RWPE2 (cell line): ENCODE data around the gene VAMP3.

Experiments
- ATAC-seq: fragments of 200-7000 bp; cut with Tn5 transposase; 3 replicates; pipeline ENCODE4 v1.9.1; 2021; ENCODE audit warnings: low read depth
- DNase-seq: peaks from one replicate; pipeline ENCODE4 v3.0.0-alpha.2; 2020; ENCODE audit warnings: low spot score
- H3K27ac ChIP-seq: fragments of 450-650 bp; 2 replicates; pipeline ENCODE4 v1.5.1; 2017; ENCODE audit warnings: mild to moderate bottlenecking; ENCODE audit not compliant: poor library complexity, severe bottlenecking
- H3K27me3 ChIP-seq: fragments of 250-450 bp; sonication (Bioruptor Pico); 2 replicates; pipeline ENCODE4 v1.5.1; 2021; ENCODE audit warnings: mild to moderate bottlenecking, moderate library complexity; ENCODE audit not compliant: insufficient read depth, poor library complexity, severe bottlenecking
- H3K36me3 ChIP-seq: fragments of 250-450 bp; sonication (Bioruptor Pico); 2 replicates; pipeline ENCODE4 v1.5.1; 2020; ENCODE audit warnings: low read depth, mild to moderate bottlenecking, moderate library complexity
- H3K4me1 ChIP-seq: fragments of 250-450 bp; sonication (Bioruptor Pico); 2 replicates; pipeline ENCODE4 v1.5.1; 2021; ENCODE audit warnings: mild to moderate bottlenecking, moderate library complexity; ENCODE audit not compliant: insufficient read depth, poor library complexity, severe bottlenecking
- H3K4me3 ChIP-seq: fragments of 250-450 bp; sonication (Bioruptor Pico); 2 replicates; pipeline ENCODE4 v1.5.1; 2021; ENCODE audit warnings: mild to moderate bottlenecking, moderate library complexity; ENCODE audit not compliant: severe bottlenecking
- H3K9me3 ChIP-seq: fragments of 250-450 bp; sonication (Bioruptor Pico); 2 replicates; pipeline ENCODE4 v1.5.1; 2021; ENCODE audit warnings: mild to moderate bottlenecking, moderate library complexity; ENCODE audit not compliant: severe bottlenecking
- TF ChIP-seq, protein P1 (sequence below): fragments of 450-650 bp; IDR thresholded peaks from one replicate; pipeline ENCODE4 v1.5.1; 2017; ENCODE audit warnings: mild to moderate bottlenecking, moderate library complexity; ENCODE audit not compliant: poor library complexity, severe bottlenecking

VAMP3 gene

DNA sequence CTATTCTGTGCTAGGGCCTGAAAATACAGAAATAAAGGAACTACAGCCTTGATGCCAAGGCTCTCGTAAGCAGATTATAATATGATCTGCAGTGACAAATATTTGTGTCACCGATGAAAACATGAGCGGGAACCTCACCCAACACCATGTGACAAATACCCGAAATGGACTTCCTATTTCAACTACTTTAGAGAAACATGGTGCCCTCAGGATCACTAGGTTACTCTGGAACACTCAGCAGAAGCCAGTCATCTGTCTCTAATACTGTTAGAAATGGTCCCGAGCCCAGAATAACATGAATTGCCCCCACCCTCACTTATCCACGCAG is 463 bp upstream of the VAMP3 start:
- H3K9me3 ChIP-seq = no peaks in the 10 kb centered on the region
- peak overlapping the region; percentile 68 for H3K27ac ChIP-seq
- H3K4me3 ChIP-seq = peak overlapping the region; percentile 97
- TF ChIP-seq, protein P1, sequence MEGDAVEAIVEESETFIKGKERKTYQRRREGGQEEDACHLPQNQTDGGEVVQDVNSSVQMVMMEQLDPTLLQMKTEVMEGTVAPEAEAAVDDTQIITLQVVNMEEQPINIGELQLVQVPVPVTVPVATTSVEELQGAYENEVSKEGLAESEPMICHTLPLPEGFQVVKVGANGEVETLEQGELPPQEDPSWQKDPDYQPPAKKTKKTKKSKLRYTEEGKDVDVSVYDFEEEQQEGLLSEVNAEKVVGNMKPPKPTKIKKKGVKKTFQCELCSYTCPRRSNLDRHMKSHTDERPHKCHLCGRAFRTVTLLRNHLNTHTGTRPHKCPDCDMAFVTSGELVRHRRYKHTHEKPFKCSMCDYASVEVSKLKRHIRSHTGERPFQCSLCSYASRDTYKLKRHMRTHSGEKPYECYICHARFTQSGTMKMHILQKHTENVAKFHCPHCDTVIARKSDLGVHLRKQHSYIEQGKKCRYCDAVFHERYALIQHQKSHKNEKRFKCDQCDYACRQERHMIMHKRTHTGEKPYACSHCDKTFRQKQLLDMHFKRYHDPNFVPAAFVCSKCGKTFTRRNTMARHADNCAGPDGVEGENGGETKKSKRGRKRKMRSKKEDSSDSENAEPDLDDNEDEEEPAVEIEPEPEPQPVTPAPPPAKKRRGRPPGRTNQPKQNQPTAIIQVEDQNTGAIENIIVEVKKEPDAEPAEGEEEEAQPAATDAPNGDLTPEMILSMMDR = no peak
- no peaks in the 10 kb centered on the region for H3K4me1 ChIP-seq
- DNase-seq (no peak), ATAC-seq (no peak; the same call in 2 of the 3 replicates)
- H3K27me3 ChIP-seq = no peaks in the 10 kb centered on the region
- peaks cover 25% of the 10 kb centered on the region for H3K36me3 ChIP-seq

DNA sequence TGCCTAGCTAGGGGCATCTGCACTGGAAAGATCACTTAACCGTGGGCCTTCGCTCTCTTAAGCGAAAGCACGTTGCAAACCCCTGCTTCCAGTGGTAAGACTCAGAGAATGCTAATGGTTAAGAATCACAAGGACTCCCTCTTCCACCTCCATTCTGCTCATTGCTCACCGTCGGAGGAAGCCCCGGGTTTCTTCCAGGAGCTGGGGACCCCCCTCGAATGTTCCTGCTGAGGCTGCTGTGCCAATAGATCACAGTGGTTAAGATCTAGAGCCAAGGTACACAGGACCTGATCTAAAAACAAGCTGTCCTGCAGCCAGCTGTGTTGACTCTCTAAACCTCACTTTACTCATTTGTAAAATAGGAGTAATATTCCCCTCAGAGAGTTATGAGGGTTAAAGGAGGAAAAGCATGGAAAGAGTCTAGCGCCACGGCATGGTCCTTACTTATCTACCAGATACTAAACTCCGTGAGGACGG is 765 bp downstream of the VAMP3 start:
- Histone ChIP-seq H3K4me1 (no peaks in the 10 kb centered on the region), H3K4me3 (peak overlapping the region; percentile 97), H3K36me3 (peaks cover 37% of the 10 kb centered on the region), H3K27ac (peak overlapping the region; percentile 68), H3K9me3 (no peaks in the 10 kb centered on the region), H3K27me3 (no peaks in the 10 kb centered on the region)
- DNase-seq = no peak
- TF ChIP-seq, protein P1 = no peak
- no peak for ATAC-seq

DNA sequence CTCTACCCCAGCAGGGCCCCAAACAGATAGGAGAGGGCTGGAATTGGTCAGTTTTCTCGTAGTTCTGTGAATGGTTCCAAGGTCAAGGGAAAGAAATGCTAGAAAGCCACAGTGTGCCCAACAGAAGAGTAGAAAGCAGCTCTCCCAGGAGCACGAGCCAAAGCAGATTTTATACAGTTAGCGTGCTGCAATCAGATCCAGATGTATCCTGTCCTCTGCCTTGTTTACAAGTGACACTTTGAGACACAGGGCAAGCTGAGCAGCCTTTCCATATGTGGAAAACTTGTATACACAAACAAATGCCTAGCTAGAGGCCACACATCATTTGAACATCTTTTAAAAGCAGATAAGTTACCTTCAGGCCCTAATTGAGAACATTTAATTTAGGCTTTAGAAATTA is 6.5 kb downstream of the VAMP3 start:
- ATAC-seq = no peak
- TF ChIP-seq, protein P1 = no peak
- H3K36me3 ChIP-seq = peaks cover 75% of the 10 kb centered on the region

DNA sequence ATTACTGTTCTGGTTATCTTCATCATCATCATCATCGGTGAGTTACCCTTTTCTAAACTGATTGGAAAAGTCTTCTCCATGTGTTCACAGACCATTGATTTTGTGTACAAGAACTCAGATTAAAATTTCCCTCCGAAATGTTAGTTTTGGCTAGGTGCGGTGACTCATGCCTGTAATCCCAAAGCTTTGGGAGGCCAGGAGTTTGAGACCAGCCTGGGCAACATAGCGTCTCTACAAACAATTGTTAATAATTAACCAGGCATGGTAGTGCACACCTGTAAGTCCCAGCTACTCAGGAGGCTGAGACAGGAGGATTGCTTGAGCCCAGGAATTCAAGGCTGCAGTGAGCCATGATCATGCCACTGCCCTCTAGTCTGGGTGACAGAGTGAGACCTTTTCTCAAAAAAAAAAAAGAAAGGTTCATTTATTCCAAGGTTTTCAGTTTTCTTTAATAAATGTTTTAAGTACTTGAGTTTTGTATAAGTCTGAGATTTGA is 7.1 kb downstream of the VAMP3 start:
- DNase-seq = no peak
- Histone ChIP-seq H3K4me1 (no peaks in the 10 kb centered on the region), H3K27ac (no peak overlapping the region), H3K36me3 (peaks cover 70% of the 10 kb centered on the region), H3K4me3 (no peak overlapping the region), H3K9me3 (no peaks in the 10 kb centered on the region), H3K27me3 (no peaks in the 10 kb centered on the region)
- ATAC-seq = no peak
- TF ChIP-seq, protein P1 = no peak

More for the DNA sequence above, 6.5 kb downstream of the VAMP3 start:
- Histone ChIP-seq H3K4me1 (no peaks in the 10 kb centered on the region), H3K27ac (no peak overlapping the region), H3K27me3 (no peaks in the 10 kb centered on the region), H3K4me3 (no peak overlapping the region), H3K9me3 (no peaks in the 10 kb centered on the region)
- DNase-seq = no peak

DNA sequence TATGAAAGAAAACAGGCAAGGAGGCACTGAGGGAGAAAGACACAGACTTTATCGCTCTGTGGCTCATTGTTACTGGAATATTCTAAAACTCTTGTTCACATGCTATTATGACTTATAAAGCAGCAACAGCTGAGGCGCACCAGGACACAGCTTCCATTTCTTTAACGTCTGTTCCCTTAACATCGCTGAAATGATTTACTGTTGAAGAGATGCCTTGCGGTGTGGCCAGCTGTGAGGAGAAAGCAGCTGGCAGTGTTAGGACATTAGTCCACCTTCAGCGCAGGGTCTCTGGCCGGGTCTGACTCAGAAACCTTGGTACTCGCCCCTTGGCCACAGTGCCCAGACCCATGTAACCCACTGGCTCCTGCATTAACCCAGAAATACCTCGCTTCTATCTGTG is 9.9 kb downstream of the VAMP3 start:
- no peak overlapping the region for H3K4me3 ChIP-seq
- DNase-seq (no peak), ATAC-seq (no peak)
- no peaks in the 10 kb centered on the region for H3K27me3 ChIP-seq
- no peaks in the 10 kb centered on the region for H3K4me1 ChIP-seq
- no peaks in the 10 kb centered on the region for H3K9me3 ChIP-seq
- TF ChIP-seq, protein P1 = no peak
- H3K27ac ChIP-seq = no peak overlapping the region
- peaks cover 57% of the 10 kb centered on the region for H3K36me3 ChIP-seq
